GM12878 (cell line): ENCODE data around the gene MGARP. TPM values are rescaled to one million over a fixed set of nuclear protein-coding genes. Genes with fewer than 3 reads are reported as not detected.

Source experiments
- BCLAF1 ChIP-seq: fragments of 450-650 bp; IDR thresholded peaks from 2 replicates; pipeline ENCODE4 v1.6.1; 2017; ENCODE audit warnings: antibody characterized with exemption, mild to moderate bottlenecking, moderate library complexity
- CBFB ChIP-seq: IDR thresholded peaks from 2 replicates; pipeline ENCODE4 v1.6.1; 2016; ENCODE audit warnings: antibody characterized with exemption, low read depth
- CHD2 ChIP-seq: IDR thresholded peaks from 2 replicates; pipeline ENCODE4 v1.6.1; 2011; ENCODE audit warnings: low read depth, low read length, improper control_type of control experiment, borderline replicate concordance
- E4F1 ChIP-seq: fragments of 450-650 bp; IDR thresholded peaks from 2 replicates; pipeline ENCODE4 v1.6.1; 2018; ENCODE audit warnings: borderline replicate concordance, mild to moderate bottlenecking; ENCODE audit not compliant: partially characterized antibody
- MEF2A ChIP-seq: IDR thresholded peaks from 2 replicates; pipeline ENCODE4 v1.6.1; 2011; ENCODE audit warnings: low read depth, mild to moderate bottlenecking, low read length, moderate library complexity; ENCODE audit not compliant: insufficient read depth
- NFXL1 ChIP-seq: fragments of 450-650 bp; IDR thresholded peaks from 2 replicates; pipeline ENCODE4 v1.6.1; 2017; ENCODE audit warnings: antibody characterized with exemption, mild to moderate bottlenecking, borderline replicate concordance
- NFYA ChIP-seq: IDR thresholded peaks from 2 replicates; pipeline ENCODE4 v1.6.1; 2011; ENCODE audit warnings: low read depth, mild to moderate bottlenecking, low read length, improper control_type of control experiment, borderline replicate concordance
- PAX8 ChIP-seq: fragments of 450-650 bp; IDR thresholded peaks from 2 replicates; pipeline ENCODE4 v1.6.1; 2017; ENCODE audit warnings: mild to moderate bottlenecking, moderate library complexity
- SMAD5 ChIP-seq: IDR thresholded peaks from 2 replicates; pipeline ENCODE4 v1.6.1; 2016; ENCODE audit warnings: antibody characterized with exemption, low read depth
- SMC3 ChIP-seq: IDR thresholded peaks from 2 replicates; pipeline ENCODE4 v1.6.1; 2011; ENCODE audit warnings: low read length, improper control_type of control experiment, borderline replicate concordance
- SREBF2 ChIP-seq: IDR thresholded peaks from 2 replicates; pipeline ENCODE4 v1.6.1; 2012; ENCODE audit warnings: mild to moderate bottlenecking, low read length
- TARDBP ChIP-seq: IDR thresholded peaks from 2 replicates; pipeline ENCODE4 v1.6.1; 2016; ENCODE audit warnings: borderline replicate concordance
- TBL1XR1 ChIP-seq: IDR thresholded peaks from 2 replicates; pipeline ENCODE4 v1.6.1; 2012; ENCODE audit warnings: low read depth, low read length, improper control_type of control experiment
- USF2 ChIP-seq: IDR thresholded peaks from 2 replicates; pipeline ENCODE4 v1.6.1; 2011; ENCODE audit warnings: low read depth, low read length, improper control_type of control experiment, borderline replicate concordance
- YBX1 ChIP-seq: fragments of 450-650 bp; IDR thresholded peaks from 2 replicates; pipeline ENCODE4 v1.6.1; 2016; ENCODE audit warnings: antibody characterized with exemption
- ZNF207 ChIP-seq: fragments of 450-650 bp; IDR thresholded peaks from 2 replicates; pipeline ENCODE4 v1.6.1; 2014; ENCODE audit warnings: antibody characterized with exemption, mild to moderate bottlenecking, borderline replicate concordance
- polyA plus RNA-seq, 11 experiments: library from polyadenylated mRNA; depleted of rRNA in 4 of 11; unstranded in 6 of 11; stranded (reverse) in 5 of 11; fragments of >200 nt; fragmentation: Nextera tagmentation in 4 of 11; fragmentation: Illumina TruSeq in 1 of 11; extraction: Ambion mirVana in 4 of 11; extraction: Trizol in 1 of 11; gene quantifications; 1 replicate in 1 of 11; 2 replicates in 10 of 11; pipeline versions ENCODE4 v1.2.1 to v1.2.3, GENCODE V29; 2011 to 2016; ENCODE audit warnings: inconsistent platforms in 2 of 11, missing spikeins in 2 of 11, low read depth in 1 of 11
- total RNA-seq, 4 experiments: library from RNA; depleted of rRNA in 3 of 4; stranded (reverse); fragments of >200 nt in 3 of 4; fragmentation: Illumina TruSeq in 1 of 4; extraction: Trizol in 1 of 4; gene quantifications; 2 replicates each; pipeline versions ENCODE4 v1.2.1 to v1.2.3, GENCODE V29; 2013 to 2021
- TF ChIP-seq, protein P1 (sequence below): fragments of 450-650 bp; IDR thresholded peaks from 2 replicates; pipeline ENCODE4 v1.6.1; 2016; ENCODE audit warnings: mild to moderate bottlenecking
- TF ChIP-seq, protein P2 (sequence below): fragments of 450-650 bp; IDR thresholded peaks from 2 replicates; pipeline ENCODE4 v1.6.1; 2017; ENCODE audit warnings: mild to moderate bottlenecking, moderate library complexity

MGARP gene
- total and polyA plus RNA-seq, 10 of the 15 experiments (the other 5 are each of a cell fraction or from before 2014, with no cell fraction given), result 0.04 to 0.23 (median 0.08) TPM; not detected in 7

DNA sequence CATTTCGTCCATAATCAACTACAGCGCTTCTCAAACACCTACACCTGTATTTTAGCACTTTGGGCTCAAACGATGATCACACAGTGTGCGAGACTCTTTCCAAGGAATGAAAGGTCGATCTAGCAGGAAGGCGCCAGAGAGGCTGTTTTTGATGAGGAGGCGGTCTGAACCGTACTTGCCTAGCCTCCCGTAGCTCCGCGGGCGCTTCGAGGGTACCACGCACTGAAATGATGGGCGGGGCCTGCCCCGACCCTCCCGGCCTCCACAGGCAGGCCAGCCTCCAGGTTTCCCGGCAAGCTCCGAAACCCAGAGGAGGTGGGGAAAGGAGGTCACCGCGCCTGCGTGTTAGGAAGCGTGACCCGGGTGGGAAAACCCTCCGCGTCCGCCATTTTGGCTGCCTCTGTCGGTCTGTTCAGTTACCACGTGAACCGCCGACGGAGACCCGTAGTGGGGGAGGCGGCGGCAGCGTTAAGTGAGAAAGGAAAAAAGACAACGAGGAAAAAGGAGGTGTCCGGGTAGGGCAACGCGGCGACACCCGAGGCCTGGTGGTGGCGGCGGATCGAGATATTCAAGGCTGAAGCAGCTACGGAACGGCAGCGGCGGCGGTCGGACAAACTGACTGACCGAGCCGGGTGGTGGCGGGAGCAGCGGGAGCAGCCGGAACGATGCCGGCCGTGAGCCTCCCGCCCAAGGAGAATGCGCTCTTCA, 21.2 kb upstream of the MGARP start, which contains the start of gene NAA15 (continued):
- no peak for TF ChIP-seq NFYA
- TF ChIP-seq USF2, result peak; percentile 43
- TF ChIP-seq, protein P1, sequence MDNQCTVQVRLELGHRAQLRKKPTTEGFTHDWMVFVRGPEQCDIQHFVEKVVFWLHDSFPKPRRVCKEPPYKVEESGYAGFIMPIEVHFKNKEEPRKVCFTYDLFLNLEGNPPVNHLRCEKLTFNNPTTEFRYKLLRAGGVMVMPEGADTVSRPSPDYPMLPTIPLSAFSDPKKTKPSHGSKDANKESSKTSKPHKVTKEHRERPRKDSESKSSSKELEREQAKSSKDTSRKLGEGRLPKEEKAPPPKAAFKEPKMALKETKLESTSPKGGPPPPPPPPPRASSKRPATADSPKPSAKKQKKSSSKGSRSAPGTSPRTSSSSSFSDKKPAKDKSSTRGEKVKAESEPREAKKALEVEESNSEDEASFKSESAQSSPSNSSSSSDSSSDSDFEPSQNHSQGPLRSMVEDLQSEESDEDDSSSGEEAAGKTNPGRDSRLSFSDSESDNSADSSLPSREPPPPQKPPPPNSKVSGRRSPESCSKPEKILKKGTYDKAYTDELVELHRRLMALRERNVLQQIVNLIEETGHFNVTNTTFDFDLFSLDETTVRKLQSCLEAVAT, result peak; percentile 59; the same call in 1 of the 2 replicates
- TF ChIP-seq PAX8, result no peak
- TF ChIP-seq, protein P2, sequence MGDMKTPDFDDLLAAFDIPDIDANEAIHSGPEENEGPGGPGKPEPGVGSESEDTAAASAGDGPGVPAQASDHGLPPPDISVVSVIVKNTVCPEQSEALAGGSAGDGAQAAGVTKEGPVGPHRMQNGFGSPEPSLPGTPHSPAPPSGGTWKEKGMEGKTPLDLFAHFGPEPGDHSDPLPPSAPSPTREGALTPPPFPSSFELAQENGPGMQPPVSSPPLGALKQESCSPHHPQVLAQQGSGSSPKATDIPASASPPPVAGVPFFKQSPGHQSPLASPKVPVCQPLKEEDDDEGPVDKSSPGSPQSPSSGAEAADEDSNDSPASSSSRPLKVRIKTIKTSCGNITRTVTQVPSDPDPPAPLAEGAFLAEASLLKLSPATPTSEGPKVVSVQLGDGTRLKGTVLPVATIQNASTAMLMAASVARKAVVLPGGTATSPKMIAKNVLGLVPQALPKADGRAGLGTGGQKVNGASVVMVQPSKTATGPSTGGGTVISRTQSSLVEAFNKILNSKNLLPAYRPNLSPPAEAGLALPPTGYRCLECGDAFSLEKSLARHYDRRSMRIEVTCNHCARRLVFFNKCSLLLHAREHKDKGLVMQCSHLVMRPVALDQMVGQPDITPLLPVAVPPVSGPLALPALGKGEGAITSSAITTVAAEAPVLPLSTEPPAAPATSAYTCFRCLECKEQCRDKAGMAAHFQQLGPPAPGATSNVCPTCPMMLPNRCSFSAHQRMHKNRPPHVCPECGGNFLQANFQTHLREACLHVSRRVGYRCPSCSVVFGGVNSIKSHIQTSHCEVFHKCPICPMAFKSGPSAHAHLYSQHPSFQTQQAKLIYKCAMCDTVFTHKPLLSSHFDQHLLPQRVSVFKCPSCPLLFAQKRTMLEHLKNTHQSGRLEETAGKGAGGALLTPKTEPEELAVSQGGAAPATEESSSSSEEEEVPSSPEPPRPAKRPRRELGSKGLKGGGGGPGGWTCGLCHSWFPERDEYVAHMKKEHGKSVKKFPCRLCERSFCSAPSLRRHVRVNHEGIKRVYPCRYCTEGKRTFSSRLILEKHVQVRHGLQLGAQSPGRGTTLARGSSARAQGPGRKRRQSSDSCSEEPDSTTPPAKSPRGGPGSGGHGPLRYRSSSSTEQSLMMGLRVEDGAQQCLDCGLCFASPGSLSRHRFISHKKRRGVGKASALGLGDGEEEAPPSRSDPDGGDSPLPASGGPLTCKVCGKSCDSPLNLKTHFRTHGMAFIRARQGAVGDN, result peak; percentile 75; the same call in 1 of the 2 replicates
- TF ChIP-seq E4F1, result no peak
- TF ChIP-seq ZNF207, result peak; percentile 67; the same call in 1 of the 2 replicates
- peak; percentile 14; the same call in 1 of the 2 replicates for TF ChIP-seq SMAD5
- no peak for TF ChIP-seq TARDBP
- TF ChIP-seq TBL1XR1, result peak; percentile 47; the same call in 1 of the 2 replicates
- peak; percentile 82 for TF ChIP-seq CHD2
- TF ChIP-seq MEF2A, result no peak
- no peak for TF ChIP-seq BCLAF1
- TF ChIP-seq SREBF2, result no peak
- no peak for TF ChIP-seq YBX1
- no peak for TF ChIP-seq SMC3
- peak; percentile 81 for TF ChIP-seq CBFB
- TF ChIP-seq NFXL1, result no peak
